Panc1 (cell line): ENCODE results near the gene TCF20. TPM values are rescaled to one million over a fixed set of nuclear protein-coding genes. Genes with fewer than 3 reads are reported as not detected.

Source experiments
- ATAC-seq: fragments of 200-7000 bp; cut with Tn5 transposase; 2 replicates; pipeline ENCODE4 v1.9.1; 2020; ENCODE audit warnings: mild to moderate bottlenecking, moderate library complexity
- BruUV-seq: library from RNA; stranded (reverse); fragments of 400-500 nt; replicated peaks from 2 replicates; lab custom pipeline; 2021; lab: Mats Ljungman, UMichigan
- CTCF ChIA-PET: fragments of 300-600 bp; sonication (Branson Sonifier 250); formaldehyde crosslinking; loops from one replicate; lab custom pipeline; 2022; ENCODE audit warnings: antibody characterized with exemption; lab: Charles Lee
- POLR2A ChIA-PET: fragments of 300-600 bp; sonication (Branson Sonifier 250); formaldehyde crosslinking; loops from one replicate; lab custom pipeline; 2022; ENCODE audit warnings: antibody characterized with exemption; lab: Charles Lee
- DNase-seq: peaks from one replicate; pipeline ENCODE4 v3.0.0-alpha.2; 2010; ENCODE audit warnings: low read depth, low spot score
- H3K27ac ChIP-seq: 2 replicates; pipeline ENCODE4 v1.5.1; 2011; ENCODE audit warnings: mild to moderate bottlenecking, low read length, inconsistent platforms
- H3K27me3 ChIP-seq: fragments of 200-500 bp; sonication (Bioruptor generic); 2 replicates; pipeline ENCODE4 v1.6.0; 2014; ENCODE audit warnings: low read length, inconsistent platforms; ENCODE audit not compliant: control insufficient read depth, insufficient read depth
- H3K36me3 ChIP-seq: fragments of 200-500 bp; sonication (Bioruptor generic); 2 replicates; pipeline ENCODE4 v1.5.1; 2014; ENCODE audit warnings: inconsistent platforms, mild to moderate bottlenecking, low read length, moderate library complexity; ENCODE audit not compliant: control insufficient read depth, insufficient read depth
- H3K4me1 ChIP-seq: 2 replicates; pipeline ENCODE4 v1.5.1; 2011; ENCODE audit warnings: inconsistent platforms, mild to moderate bottlenecking, low read length, moderate library complexity; ENCODE audit not compliant: control insufficient read depth, insufficient read depth
- H3K4me3 ChIP-seq, 2 experiments: 2 replicates each; pipeline ENCODE4 v1.5.1; 2011 to 2012; ENCODE audit warnings: low read depth in 2 of 2, low read length in 2 of 2, mild to moderate bottlenecking in 2 of 2, inconsistent platforms in 1 of 2, moderate library complexity in 1 of 2
- H3K9me3 ChIP-seq: fragments of 200-500 bp; sonication (Bioruptor generic); 2 replicates; pipeline ENCODE4 v1.5.1; 2014; ENCODE audit warnings: low read depth, mild to moderate bottlenecking, inconsistent platforms, low read length, moderate library complexity; ENCODE audit not compliant: control insufficient read depth, insufficient read depth
- POLR2AphosphoS5 ChIP-seq: IDR thresholded peaks from 2 replicates; pipeline ENCODE4 v1.6.1; 2012; ENCODE audit warnings: mild to moderate bottlenecking, low read depth, low read length, moderate library complexity
- SIN3A ChIP-seq: IDR thresholded peaks from 2 replicates; pipeline ENCODE4 v1.6.1; 2012; ENCODE audit warnings: low read depth, mild to moderate bottlenecking, low read length, moderate library complexity, borderline replicate concordance; ENCODE audit not compliant: insufficient read depth
- TCF7L2 ChIP-seq: IDR thresholded peaks from 2 replicates; pipeline ENCODE4 v1.6.1; 2011; ENCODE audit warnings: mild to moderate bottlenecking, low read depth, low read length, inconsistent platforms
- in situ Hi-C: cut with HindIII; loops from 2 replicates; pipeline ENCODE4 v1.10.0; 2016; ENCODE audit warnings: low sequenced_read_pairs, low pct_unique_long_range_greater_than_20kb
- intact Hi-C: fragments of 100-400 bp; cut with micrococcal nuclease; formaldehyde crosslinking; loops from one replicate; pipeline ENCODE4 v1.10.0; 2022; ENCODE audit not compliant: unreplicated experiment
- total RNA-seq: library from RNA; stranded (reverse); gene quantifications from one replicate; pipeline ENCODE4 v1.2.1, GENCODE V29; 2021; ENCODE audit not compliant: unreplicated experiment
- TF ChIP-seq, protein P1 (sequence below): fragments of 450-650 bp; IDR thresholded peaks from 2 replicates; pipeline ENCODE4 v1.5.1; 2017; ENCODE audit warnings: mild to moderate bottlenecking
- TF ChIP-seq, protein P2 (sequence below), 2 experiments: IDR thresholded peaks; 2 replicates each; pipeline ENCODE4 v1.6.1; 2011 to 2012; ENCODE audit warnings: low read depth in 2 of 2, control low read depth in 1 of 2, low read length in 1 of 2, mild to moderate bottlenecking in 1 of 2, moderate library complexity in 1 of 2; ENCODE audit not compliant: insufficient read depth in 1 of 2

TCF20 gene
- total RNA-seq, 1 experiment from 2014 or later, result 79.8 TPM

- H3K27ac ChIP-seq, result no peak overlapping the region
- ChIA-PET CTCF (no interaction called here), POLR2A (no interaction called here)
- no peaks in the 10 kb centered on the region for H3K27me3 ChIP-seq
- peaks cover 11% of the 10 kb centered on the region for H3K4me1 ChIP-seq
- TF ChIP-seq, protein P1, sequence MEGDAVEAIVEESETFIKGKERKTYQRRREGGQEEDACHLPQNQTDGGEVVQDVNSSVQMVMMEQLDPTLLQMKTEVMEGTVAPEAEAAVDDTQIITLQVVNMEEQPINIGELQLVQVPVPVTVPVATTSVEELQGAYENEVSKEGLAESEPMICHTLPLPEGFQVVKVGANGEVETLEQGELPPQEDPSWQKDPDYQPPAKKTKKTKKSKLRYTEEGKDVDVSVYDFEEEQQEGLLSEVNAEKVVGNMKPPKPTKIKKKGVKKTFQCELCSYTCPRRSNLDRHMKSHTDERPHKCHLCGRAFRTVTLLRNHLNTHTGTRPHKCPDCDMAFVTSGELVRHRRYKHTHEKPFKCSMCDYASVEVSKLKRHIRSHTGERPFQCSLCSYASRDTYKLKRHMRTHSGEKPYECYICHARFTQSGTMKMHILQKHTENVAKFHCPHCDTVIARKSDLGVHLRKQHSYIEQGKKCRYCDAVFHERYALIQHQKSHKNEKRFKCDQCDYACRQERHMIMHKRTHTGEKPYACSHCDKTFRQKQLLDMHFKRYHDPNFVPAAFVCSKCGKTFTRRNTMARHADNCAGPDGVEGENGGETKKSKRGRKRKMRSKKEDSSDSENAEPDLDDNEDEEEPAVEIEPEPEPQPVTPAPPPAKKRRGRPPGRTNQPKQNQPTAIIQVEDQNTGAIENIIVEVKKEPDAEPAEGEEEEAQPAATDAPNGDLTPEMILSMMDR, result no peak
- TF ChIP-seq, protein P2, sequence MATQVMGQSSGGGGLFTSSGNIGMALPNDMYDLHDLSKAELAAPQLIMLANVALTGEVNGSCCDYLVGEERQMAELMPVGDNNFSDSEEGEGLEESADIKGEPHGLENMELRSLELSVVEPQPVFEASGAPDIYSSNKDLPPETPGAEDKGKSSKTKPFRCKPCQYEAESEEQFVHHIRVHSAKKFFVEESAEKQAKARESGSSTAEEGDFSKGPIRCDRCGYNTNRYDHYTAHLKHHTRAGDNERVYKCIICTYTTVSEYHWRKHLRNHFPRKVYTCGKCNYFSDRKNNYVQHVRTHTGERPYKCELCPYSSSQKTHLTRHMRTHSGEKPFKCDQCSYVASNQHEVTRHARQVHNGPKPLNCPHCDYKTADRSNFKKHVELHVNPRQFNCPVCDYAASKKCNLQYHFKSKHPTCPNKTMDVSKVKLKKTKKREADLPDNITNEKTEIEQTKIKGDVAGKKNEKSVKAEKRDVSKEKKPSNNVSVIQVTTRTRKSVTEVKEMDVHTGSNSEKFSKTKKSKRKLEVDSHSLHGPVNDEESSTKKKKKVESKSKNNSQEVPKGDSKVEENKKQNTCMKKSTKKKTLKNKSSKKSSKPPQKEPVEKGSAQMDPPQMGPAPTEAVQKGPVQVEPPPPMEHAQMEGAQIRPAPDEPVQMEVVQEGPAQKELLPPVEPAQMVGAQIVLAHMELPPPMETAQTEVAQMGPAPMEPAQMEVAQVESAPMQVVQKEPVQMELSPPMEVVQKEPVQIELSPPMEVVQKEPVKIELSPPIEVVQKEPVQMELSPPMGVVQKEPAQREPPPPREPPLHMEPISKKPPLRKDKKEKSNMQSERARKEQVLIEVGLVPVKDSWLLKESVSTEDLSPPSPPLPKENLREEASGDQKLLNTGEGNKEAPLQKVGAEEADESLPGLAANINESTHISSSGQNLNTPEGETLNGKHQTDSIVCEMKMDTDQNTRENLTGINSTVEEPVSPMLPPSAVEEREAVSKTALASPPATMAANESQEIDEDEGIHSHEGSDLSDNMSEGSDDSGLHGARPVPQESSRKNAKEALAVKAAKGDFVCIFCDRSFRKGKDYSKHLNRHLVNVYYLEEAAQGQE (IDR thresholded peaks at IDR 0.05; ENCODE audit: insufficient read depth in 1 of 2, low read depth in 2 of 2, low read length in 1 of 2), result no peak
- TF ChIP-seq TCF7L2 (no peak), SIN3A (no peak), POLR2AphosphoS5 (no peak)
- no peak overlapping the region for H3K4me3 ChIP-seq
- DNase-seq, result no peak
- BruUV-seq, result no TSS peak
- intact Hi-C loops (no loop called here), in situ Hi-C loops (no loop called here)
- no peaks in the 10 kb centered on the region for H3K36me3 ChIP-seq
- no peak for ATAC-seq
- no peaks in the 10 kb centered on the region for H3K9me3 ChIP-seq
Measured at GRCh38 chr22:42229455-42230149, 40.9 kb downstream of the TCF20 start.

GRCh38 chr22:42228483-42228882 is 42.0 kb downstream of the TCF20 start:
- H3K27ac ChIP-seq, result no peak overlapping the region
- H3K4me3 ChIP-seq, result no peak overlapping the region
- intact Hi-C loops (no loop called here), in situ Hi-C loops (no loop called here)
- TF ChIP-seq, protein P2 (IDR thresholded peaks at IDR 0.05; ENCODE audit: insufficient read depth in 1 of 2, low read depth in 2 of 2, low read length in 1 of 2), result no peak
- no peak for TF ChIP-seq POLR2AphosphoS5
- TF ChIP-seq SIN3A, result no peak
- no peak for TF ChIP-seq TCF7L2
- TF ChIP-seq, protein P1, result no peak
- ChIA-PET POLR2A (no interaction called here), CTCF (no interaction called here)
- no peak for DNase-seq
- no peaks in the 10 kb centered on the region for H3K36me3 ChIP-seq
- H3K27me3 ChIP-seq, result no peaks in the 10 kb centered on the region
- ATAC-seq, result no peak
- BruUV-seq, result no TSS peak
- no peaks in the 10 kb centered on the region for H3K9me3 ChIP-seq
- H3K4me1 ChIP-seq, result 0 out of 2 replicates have a peak, but pooled peaks cover 3% of the 10 kb centered on the region
